ELF-1 (cell line): ENCODE results near the gene IGDCC3.

ENCODE experiments used
- DNase-seq: peaks from one replicate; pipeline ENCODE4 v3.0.0-alpha.2; 2016; ENCODE audit warnings: low read depth, low spot score

Gene IGDCC3

GRCh38 chr15:65343374-65343981 lies 34.3 kb downstream of the IGDCC3 start:
- no peak for DNase-seq

DNA sequence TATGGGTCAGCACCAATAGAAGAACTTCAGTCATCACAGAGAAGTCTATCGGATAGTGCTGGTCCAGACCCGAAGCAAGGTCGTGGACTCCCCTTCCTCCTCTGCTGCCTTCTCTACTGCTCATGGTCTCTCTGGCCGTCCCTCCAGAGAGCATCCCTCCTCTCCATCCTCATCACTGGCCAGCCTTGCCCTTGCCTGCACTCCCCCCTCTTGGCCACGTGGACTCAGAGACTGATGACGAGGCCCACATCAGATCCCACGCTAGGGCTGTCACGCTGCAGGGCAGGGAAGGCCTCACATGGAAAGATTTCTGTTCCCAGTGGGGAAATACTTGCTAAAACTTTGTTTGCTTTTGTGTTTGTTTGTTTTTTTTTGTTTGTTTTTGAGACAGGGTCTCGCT lies 35.3 kb downstream of the IGDCC3 start:
- no peak for DNase-seq

GRCh38 chr15:65339920-65340319 lies 37.9 kb downstream of the IGDCC3 start:
- peak; percentile 69 for DNase-seq

- no peak for DNase-seq
These were observed 38.4 kb downstream of the IGDCC3 start for GRCh38 chr15:65339416-65339815.

DNA sequence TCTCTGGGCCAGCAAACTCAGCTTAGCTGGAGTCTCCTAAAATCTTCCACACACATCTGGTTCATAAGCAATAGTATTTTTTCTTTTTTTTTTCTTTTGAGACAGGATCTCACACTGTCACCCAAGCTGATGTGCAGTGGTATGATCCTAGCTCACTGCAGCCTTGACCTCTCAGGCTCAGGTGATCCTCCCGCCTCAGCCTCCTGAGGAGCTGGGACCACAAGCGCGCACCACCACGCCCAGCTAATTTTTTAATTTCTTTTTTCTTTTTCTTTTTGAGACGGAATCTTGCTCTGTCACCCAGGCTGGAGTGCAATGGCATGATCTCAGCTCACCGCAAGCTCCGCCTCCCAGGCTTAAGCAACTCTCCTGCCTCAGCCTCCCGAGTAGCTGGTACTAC lies 39.0 kb downstream of the IGDCC3 start:
- DNase-seq = no peak

DNA sequence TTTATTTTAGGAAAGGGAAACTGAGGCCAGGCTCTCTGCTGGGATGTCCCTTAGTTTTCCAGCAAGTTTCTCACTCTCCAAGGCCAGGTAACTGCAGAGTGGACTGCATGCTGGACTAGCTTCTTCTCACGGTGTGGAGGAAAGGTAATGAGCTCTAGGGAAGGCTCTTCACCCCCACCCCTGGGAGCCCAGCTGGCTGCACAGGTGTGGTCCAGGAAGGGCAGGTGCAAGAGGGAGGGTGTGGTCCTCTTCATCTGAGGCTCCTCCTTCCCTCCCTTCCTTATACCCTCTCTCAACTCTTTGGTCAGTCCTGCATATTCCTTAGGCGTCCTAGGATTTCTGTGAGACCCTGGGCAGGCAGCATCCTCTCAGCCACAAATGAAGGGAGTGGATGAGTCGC lies 39.4 kb downstream of the IGDCC3 start:
- no peak for DNase-seq

DNA sequence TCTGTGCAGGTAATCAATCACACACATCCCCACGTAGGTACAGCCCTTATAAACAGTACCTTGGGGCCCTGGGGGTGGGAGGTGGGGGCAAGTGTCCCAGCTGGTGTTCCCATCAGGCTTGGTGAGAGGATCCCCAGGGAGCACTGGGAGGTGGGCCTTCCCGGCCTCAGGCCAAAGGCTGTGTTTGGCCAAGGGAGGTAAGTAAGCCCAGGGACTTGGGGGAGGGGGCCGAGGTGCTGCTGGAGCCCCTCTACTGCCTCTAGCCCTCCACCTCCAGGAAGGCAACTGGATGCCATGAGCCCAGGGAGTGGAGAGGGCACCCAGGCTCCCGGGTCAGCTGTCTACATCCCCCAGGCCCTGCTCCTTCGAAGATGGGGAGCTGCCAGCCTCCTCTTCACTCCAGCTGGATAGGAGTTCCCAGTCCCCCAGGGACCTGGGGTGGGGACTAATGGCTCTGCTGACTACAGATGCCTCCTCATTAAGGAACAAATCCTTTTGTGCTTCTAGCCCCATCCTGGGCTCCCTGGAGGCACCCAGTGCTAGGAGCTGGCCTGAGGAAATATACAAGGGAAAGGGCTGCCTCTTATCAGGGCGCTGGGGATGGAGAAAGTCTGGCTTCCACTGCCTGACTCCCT lies 40.2 kb downstream of the IGDCC3 start:
- peak; percentile 40 for DNase-seq

GRCh38 chr15:65336493-65337435 lies 41.0 kb downstream of the IGDCC3 start:
- no peak for DNase-seq

- no peak for DNase-seq
These were observed 42.3 kb downstream of the IGDCC3 start for GRCh38 chr15:65335278-65336055.

DNA sequence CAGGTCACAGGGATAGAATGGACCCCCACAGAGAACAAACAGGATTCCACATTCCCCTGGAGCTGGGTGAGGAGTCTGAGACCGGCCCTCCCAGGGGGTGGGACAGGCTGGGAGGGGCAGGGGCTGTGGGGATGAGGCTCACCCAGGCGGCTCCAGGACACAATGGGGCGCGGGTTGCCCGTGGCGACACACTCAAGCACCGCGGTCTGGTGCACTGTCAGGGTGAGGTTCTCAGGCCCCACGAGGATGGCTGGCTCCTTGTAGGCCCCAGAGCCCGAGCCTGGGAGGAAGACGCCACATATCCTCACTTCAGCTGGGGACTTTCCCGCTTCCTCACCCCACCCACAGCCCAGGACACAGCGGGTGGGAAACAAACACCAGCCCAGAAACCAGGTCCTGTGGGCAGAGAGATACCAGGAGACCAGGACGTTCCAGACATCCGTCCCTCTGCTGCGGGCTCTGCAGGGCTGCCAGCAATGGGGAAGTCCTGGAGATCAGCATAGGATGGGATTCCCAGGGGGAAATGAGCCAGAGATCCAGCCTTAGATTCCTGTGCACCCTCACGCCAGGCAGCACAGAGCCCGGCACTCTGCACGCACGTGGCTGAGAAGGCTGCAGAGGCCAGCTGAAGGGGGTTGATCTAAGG lies 43.1 kb downstream of the IGDCC3 start:
- DNase-seq = peak; percentile 37

- peak; percentile 36 for DNase-seq
These were observed 43.9 kb downstream of the IGDCC3 start for GRCh38 chr15:65333856-65334255.

DNA sequence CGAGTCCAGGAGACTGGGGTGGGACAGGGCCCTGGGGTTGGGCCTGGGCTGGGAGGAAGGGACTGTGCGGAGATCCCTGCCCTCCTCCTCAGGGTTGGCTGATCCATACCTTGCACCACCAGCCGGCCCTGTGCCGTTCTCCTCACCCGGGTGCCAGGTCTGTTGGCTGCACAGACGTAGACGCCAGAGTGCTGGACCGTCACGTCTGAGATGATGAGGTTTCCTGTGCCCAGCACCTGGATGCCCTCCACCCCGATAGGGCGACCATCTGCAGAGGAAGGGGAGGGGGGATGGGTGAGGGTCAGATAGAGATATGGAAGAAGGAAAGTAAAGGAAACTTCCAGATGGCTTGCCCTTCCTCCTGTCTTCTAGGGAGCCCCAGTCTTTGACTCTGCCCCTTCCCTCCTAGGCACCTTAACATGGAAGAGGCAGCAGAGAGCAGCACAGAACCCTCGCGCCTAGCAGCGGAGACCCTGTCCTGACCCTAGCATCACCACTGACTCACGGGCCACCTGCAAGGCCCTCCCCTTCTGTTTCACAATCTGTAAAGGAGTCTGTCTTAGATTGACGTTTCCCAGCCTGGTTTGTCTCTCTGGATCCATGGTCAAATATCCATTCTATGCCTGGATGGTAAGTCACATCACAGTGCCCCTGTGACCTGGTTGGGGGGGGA lies 44.5 kb downstream of the IGDCC3 start:
- peak; percentile 39 for DNase-seq

GRCh38 chr15:65332391-65333147 lies 45.2 kb downstream of the IGDCC3 start:
- no peak for DNase-seq

- DNase-seq = no peak
These were observed 46.0 kb downstream of the IGDCC3 start for GRCh38 chr15:65331811-65332210.

GRCh38 chr15:65330934-65331645 lies 46.7 kb downstream of the IGDCC3 start:
- no peak for DNase-seq

GRCh38 chr15:65329984-65330735 lies 47.6 kb downstream of the IGDCC3 start:
- no peak for DNase-seq

GRCh38 chr15:65329288-65329983 lies 48.4 kb downstream of the IGDCC3 start:
- no peak for DNase-seq
